Transverse colon (tissue), 4 donors: ENCODE data around the gene VSIG10L2.

Source experiments
- EP300 ChIP-seq: sonication (generic); formaldehyde crosslinking; IDR thresholded peaks from one replicate; pipeline ENCODE4 v1.6.1; 2017; ENCODE audit warnings: antibody characterized with exemption, low read depth
- POLR2A ChIP-seq: fragments of 450-650 bp; IDR thresholded peaks from one replicate; pipeline ENCODE4 v1.6.1; 2016; ENCODE audit warnings: antibody characterized with exemption, mild to moderate bottlenecking, moderate library complexity
- POLR2AphosphoS5 ChIP-seq, 3 donors: sonication (generic); formaldehyde crosslinking; IDR thresholded peaks; one replicate each; pipeline ENCODE4 v1.6.1; 2016; ENCODE audit warnings: antibody characterized with exemption in 3 of 3
- TF ChIP-seq, protein P1 (sequence below), 5 experiments: fragments of 200-600 bp in 3 of 5; fragments of 450-650 bp in 2 of 5; sonication (generic) in 3 of 5; IDR thresholded peaks; 1 replicate in 2 of 5; 2 replicates in 3 of 5; pipeline ENCODE4 v1.5.1; 2016 to 2017; ENCODE audit warnings: antibody characterized with exemption in 5 of 5, inconsistent platforms in 3 of 5, mild to moderate bottlenecking in 2 of 5, moderate library complexity in 1 of 5

DNA sequence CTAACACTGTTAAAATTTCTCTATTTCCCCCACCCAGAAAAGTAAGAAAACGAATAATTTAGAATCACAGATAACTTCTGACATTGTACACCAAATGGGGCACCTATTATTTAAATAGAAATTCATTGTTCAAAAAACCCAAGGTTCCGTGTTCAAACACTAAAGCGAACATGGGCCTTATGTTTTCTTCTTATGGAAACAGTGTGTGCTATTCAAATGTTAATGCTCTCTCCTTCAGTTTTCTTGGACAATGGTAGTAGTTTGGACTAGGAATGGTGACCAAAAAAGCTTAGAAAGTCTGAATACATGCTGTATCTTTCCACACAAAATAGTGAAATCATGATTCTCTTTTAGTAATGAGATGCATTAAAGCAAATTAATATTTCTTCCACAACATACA, 33.7 kb downstream of the VSIG10L2 start:
- TF ChIP-seq, protein P1, sequence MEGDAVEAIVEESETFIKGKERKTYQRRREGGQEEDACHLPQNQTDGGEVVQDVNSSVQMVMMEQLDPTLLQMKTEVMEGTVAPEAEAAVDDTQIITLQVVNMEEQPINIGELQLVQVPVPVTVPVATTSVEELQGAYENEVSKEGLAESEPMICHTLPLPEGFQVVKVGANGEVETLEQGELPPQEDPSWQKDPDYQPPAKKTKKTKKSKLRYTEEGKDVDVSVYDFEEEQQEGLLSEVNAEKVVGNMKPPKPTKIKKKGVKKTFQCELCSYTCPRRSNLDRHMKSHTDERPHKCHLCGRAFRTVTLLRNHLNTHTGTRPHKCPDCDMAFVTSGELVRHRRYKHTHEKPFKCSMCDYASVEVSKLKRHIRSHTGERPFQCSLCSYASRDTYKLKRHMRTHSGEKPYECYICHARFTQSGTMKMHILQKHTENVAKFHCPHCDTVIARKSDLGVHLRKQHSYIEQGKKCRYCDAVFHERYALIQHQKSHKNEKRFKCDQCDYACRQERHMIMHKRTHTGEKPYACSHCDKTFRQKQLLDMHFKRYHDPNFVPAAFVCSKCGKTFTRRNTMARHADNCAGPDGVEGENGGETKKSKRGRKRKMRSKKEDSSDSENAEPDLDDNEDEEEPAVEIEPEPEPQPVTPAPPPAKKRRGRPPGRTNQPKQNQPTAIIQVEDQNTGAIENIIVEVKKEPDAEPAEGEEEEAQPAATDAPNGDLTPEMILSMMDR (IDR thresholded peaks at IDR 0.05), result no peak
- no peak for TF ChIP-seq POLR2A
- TF ChIP-seq POLR2AphosphoS5 (IDR thresholded peaks at IDR 0.05), result no peak
- no peak for TF ChIP-seq EP300
